IPS-20b (cell line): ENCODE measurements around the gene NUTM1.
"Not testable (repeated sequence)": the region's sequence is repeated elsewhere in the genome, so short reads cannot be mapped to it uniquely, and the experiment has no call there.

Source experiments
- H3K27ac ChIP-seq: one replicate; pipeline ENCODE4 v1.5.1; 2013; ENCODE audit warnings: low read length
- H3K27me3 ChIP-seq: 2 replicates; pipeline ENCODE4 v1.6.1; 2013; ENCODE audit warnings: mild to moderate bottlenecking, low read length, inconsistent platforms; ENCODE audit not compliant: insufficient read depth
- H3K36me3 ChIP-seq: 2 replicates; pipeline ENCODE4 v1.6.1; 2013; ENCODE audit warnings: low read depth, mild to moderate bottlenecking, inconsistent platforms, low read length, moderate library complexity; ENCODE audit not compliant: insufficient read depth
- H3K4me1 ChIP-seq: 2 replicates; pipeline ENCODE4 v1.6.1; 2013; ENCODE audit warnings: mild to moderate bottlenecking, control low read depth, inconsistent platforms, low read length, moderate library complexity; ENCODE audit not compliant: insufficient read depth
- H3K4me3 ChIP-seq: 2 replicates; pipeline ENCODE4 v1.5.1; 2013; ENCODE audit warnings: mild to moderate bottlenecking, low read length, inconsistent platforms
- H3K9ac ChIP-seq: 2 replicates; pipeline ENCODE4 v1.6.1; 2013; ENCODE audit warnings: low read depth, mild to moderate bottlenecking, inconsistent platforms, low read length, moderate library complexity
- H3K9me3 ChIP-seq: 2 replicates; pipeline ENCODE4 v1.6.1; 2013; ENCODE audit warnings: mild to moderate bottlenecking, low read depth, low read length, inconsistent platforms; ENCODE audit not compliant: insufficient read depth

Gene NUTM1

DNA sequence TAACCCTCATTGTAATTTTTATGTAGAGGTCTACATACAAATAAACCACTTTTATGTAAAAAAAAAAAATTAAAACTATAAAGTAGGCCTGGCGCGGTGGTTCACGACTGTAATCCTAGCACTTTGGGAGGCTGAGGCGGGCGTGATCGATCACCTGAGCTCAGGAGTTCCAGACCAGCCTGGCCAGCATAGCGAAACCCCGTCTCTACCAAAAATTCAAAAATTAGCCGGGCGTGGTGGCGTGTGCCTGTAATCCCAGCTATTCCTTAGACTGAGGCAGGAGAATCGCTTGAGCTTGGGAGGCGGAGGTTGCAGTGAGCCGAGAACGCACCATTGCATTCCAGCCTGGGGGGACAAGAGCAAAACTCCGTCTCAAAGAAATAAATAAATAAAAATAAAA, 4.8 kb upstream of the NUTM1 start:
- Histone ChIP-seq H3K27me3 (no peaks in the 10 kb centered on the region), H3K4me1 (0 out of 2 replicates have a peak, but pooled peaks cover 3% of the 10 kb centered on the region), H3K9me3 (no peaks in the 10 kb centered on the region), H3K9ac (peak overlapping the region; percentile 82; the same call in 1 of the 2 replicates), H3K27ac (no peak overlapping the region), H3K4me3 (peak overlapping the region; percentile 88), H3K36me3 (peaks cover 32% of the 10 kb centered on the region)

GRCh38 chr15:34339946-34340345, 3.2 kb upstream of the NUTM1 start:
- Histone ChIP-seq H3K27me3 (no peaks in the 10 kb centered on the region), H3K27ac (no peak overlapping the region)

DNA sequence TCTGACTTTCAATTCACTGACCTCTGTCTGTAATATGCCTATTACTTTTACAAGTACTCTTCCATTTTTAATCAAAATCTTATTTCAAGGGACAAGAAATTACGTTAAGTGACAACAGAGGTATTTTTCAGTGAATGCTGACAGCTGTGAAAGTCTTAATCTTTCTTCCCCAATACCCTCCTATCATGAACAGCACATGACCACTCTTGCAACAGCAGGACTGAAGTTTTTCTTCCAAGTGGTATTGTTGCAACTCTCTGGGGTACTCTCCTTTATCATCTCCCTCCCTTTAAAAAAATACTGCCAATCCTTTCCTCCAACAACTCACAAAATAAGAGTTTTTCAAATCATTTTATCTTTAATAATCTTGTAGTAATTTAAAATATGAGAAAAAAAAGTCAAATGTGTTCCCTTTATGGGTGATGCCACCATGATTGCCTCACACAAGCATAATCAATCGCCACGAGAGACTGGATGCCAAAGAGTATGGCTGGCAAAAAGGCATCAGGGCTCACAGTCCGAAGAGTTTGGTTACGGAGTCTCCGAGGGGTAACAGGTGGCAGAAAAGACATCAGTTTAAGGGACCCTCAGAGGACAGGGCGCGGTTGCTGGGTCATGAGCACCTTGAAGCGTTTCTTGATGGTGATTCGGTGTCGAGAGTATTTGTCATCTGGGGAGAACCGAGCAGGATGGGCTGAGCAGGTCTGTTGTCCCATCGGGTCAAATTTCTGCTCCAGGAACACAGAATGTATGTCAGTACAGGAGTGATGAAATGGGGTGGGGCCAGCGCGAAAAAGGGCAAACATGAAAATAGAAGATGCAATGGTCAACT, 1.5 kb upstream of the NUTM1 start:
- no peaks in the 10 kb centered on the region for H3K9me3 ChIP-seq
- peak overlapping the region; percentile 95; the same call in 1 of the 2 replicates for H3K9ac ChIP-seq
- peaks cover 7% of the 10 kb centered on the region; the same call in 1 of the 2 replicates for H3K4me1 ChIP-seq
- peaks cover 32% of the 10 kb centered on the region for H3K36me3 ChIP-seq
- no peak overlapping the region for H3K27ac ChIP-seq
- peak overlapping the region; percentile 99 for H3K4me3 ChIP-seq
- H3K27me3 ChIP-seq, result no peaks in the 10 kb centered on the region

More at GRCh38 chr15:34339946-34340345, 3.2 kb upstream of the NUTM1 start:
- Histone ChIP-seq H3K4me3 (no peak overlapping the region), H3K4me1 (0 out of 2 replicates have a peak, but pooled peaks cover 3% of the 10 kb centered on the region), H3K36me3 (peaks cover 32% of the 10 kb centered on the region), H3K9me3 (no peaks in the 10 kb centered on the region), H3K9ac (no peak overlapping the region)

- peaks cover 32% of the 10 kb centered on the region for H3K36me3 ChIP-seq
- not testable (repeated sequence) for H3K9me3 ChIP-seq, H3K27me3 ChIP-seq, H3K4me1 ChIP-seq
- H3K27ac ChIP-seq, result peak overlapping the region; percentile 67
- H3K9ac ChIP-seq, result peak overlapping the region; percentile 95
- peak overlapping the region; percentile 99 for H3K4me3 ChIP-seq
Measured at GRCh38 chr15:34342213-34342736, 840 bp upstream of the NUTM1 start.

- Histone ChIP-seq H3K36me3 (no peaks in the 10 kb centered on the region), H3K27ac (no peak overlapping the region), H3K9me3 (no peaks in the 10 kb centered on the region), H3K9ac (no peak overlapping the region), H3K27me3 (no peaks in the 10 kb centered on the region), H3K4me1 (peaks cover 4% of the 10 kb centered on the region; the same call in 1 of the 2 replicates), H3K4me3 (no peak overlapping the region)
Measured at GRCh38 chr15:34347951-34348638, 5.0 kb downstream of the NUTM1 start.

DNA sequence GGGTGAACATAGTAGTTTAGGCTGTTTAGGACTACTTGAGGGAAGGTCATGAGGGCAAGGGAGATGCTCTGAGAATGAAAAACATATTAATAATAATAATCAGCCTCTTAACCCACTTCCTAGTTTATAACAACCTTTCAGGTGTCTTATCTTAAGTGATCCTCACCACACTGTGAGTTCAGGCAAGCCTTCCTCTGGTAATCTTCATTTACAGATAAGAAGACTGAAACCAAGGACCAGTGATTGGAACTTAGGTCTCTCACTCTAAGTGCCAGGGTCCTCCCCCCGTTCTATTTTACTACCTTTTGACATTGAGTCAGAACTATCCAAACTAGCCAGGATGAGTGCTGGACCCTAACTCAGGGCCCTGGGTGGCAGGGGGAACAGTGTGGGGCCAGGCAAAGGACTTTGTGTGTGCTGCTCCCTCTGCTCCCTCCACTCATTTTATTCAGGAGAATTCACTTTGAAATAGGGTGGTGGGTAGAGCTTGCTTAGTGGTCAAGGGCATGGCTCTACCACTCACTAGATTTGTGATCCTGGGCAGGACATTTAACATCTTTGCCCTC, 5.7 kb downstream of the NUTM1 start:
- Histone ChIP-seq H3K9me3 (no peaks in the 10 kb centered on the region), H3K27ac (no peak overlapping the region), H3K9ac (no peak overlapping the region), H3K4me1 (peaks cover 4% of the 10 kb centered on the region; the same call in 1 of the 2 replicates), H3K36me3 (0 out of 2 replicates have a peak, but pooled peaks cover 1% of the 10 kb centered on the region), H3K27me3 (no peaks in the 10 kb centered on the region), H3K4me3 (no peak overlapping the region)

GRCh38 chr15:34349769-34350168, 6.7 kb downstream of the NUTM1 start:
- peaks cover 11% of the 10 kb centered on the region for H3K36me3 ChIP-seq
- no peaks in the 10 kb centered on the region for H3K9me3 ChIP-seq
- no peak overlapping the region for H3K4me3 ChIP-seq
- H3K4me1 ChIP-seq, result peaks cover 4% of the 10 kb centered on the region; the same call in 1 of the 2 replicates
- H3K27me3 ChIP-seq, result no peaks in the 10 kb centered on the region
- no peak overlapping the region for H3K9ac ChIP-seq
- H3K27ac ChIP-seq, result no peak overlapping the region

- peaks cover 42% of the 10 kb centered on the region for H3K36me3 ChIP-seq
- not testable (repeated sequence) for H3K9me3 ChIP-seq, H3K27ac ChIP-seq, H3K4me1 ChIP-seq, H3K9ac ChIP-seq, H3K27me3 ChIP-seq, H3K4me3 ChIP-seq
Measured at GRCh38 chr15:34352996-34353395, 9.9 kb downstream of the NUTM1 start.

GRCh38 chr15:34353627-34354026, 10.5 kb downstream of the NUTM1 start:
- no peaks in the 10 kb centered on the region for H3K4me1 ChIP-seq

GRCh38 chr15:34354286-34354685, 11.2 kb downstream of the NUTM1 start:
- H3K4me3 ChIP-seq, result no peak overlapping the region
- no peaks in the 10 kb centered on the region for H3K4me1 ChIP-seq

More at GRCh38 chr15:34353627-34354026, 10.5 kb downstream of the NUTM1 start:
- peaks cover 49% of the 10 kb centered on the region for H3K36me3 ChIP-seq
- no peak overlapping the region for H3K9ac ChIP-seq
- H3K4me3 ChIP-seq, result no peak overlapping the region
- no peaks in the 10 kb centered on the region for H3K9me3 ChIP-seq
- H3K27me3 ChIP-seq, result no peaks in the 10 kb centered on the region
- no peak overlapping the region for H3K27ac ChIP-seq

DNA sequence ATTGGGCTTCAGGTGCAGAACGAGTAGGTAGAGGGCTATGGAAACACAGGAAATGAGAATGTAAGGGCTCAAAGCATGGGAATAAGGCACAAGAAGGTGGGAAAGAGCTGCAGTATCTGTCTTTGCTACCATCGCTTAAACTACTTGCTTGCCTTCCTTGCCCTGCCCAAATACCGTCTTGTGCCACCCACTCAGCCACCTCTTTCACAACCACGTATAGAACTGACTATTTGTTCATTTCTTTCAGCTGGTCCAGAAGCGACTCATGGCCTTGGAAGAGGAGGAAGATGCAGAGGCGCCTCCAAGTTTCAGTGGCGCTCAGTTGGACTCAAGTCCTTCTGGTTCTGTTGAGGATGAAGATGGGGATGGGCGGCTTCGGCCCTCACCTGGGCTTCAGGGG, 12.1 kb downstream of the NUTM1 start:
- Histone ChIP-seq H3K9ac (no peak overlapping the region), H3K36me3 (peaks cover 64% of the 10 kb centered on the region), H3K9me3 (no peaks in the 10 kb centered on the region), H3K27me3 (no peaks in the 10 kb centered on the region), H3K27ac (no peak overlapping the region), H3K4me1 (no peaks in the 10 kb centered on the region), H3K4me3 (no peak overlapping the region)

More at GRCh38 chr15:34354286-34354685, 11.2 kb downstream of the NUTM1 start:
- H3K27me3 ChIP-seq, result no peaks in the 10 kb centered on the region
- H3K9me3 ChIP-seq, result no peaks in the 10 kb centered on the region
- no peak overlapping the region for H3K9ac ChIP-seq
- H3K36me3 ChIP-seq, result peaks cover 54% of the 10 kb centered on the region
- no peak overlapping the region for H3K27ac ChIP-seq
